Measurements from ENCODE around the gene OR1C1.
"Not testable (repeated sequence)": the region's sequence is repeated elsewhere in the genome, so short reads cannot be mapped to it uniquely, and the experiment has no call there.

The OR1C1 gene

DNA sequence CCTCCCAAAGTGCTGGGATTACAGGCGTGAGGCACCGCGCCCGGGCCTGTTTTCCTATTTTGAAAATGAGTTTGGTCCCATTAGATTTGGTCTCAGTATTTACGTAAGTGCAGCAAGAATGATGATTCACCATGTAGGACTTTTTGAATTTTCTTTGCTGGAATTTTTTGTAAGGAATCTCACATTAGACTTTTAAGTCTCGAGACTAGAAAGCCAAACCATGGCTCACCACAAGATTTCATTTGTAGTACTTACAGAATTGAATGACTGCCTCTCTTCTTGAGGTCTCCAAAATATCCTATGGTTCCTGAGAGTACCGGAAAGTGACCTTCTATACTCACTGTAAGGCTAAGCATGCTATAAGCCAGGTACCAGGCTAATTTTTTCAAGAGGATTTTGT, 12.7 kb downstream of the OR1C1 start (continued):
- TF ChIP-seq, protein P1, sequence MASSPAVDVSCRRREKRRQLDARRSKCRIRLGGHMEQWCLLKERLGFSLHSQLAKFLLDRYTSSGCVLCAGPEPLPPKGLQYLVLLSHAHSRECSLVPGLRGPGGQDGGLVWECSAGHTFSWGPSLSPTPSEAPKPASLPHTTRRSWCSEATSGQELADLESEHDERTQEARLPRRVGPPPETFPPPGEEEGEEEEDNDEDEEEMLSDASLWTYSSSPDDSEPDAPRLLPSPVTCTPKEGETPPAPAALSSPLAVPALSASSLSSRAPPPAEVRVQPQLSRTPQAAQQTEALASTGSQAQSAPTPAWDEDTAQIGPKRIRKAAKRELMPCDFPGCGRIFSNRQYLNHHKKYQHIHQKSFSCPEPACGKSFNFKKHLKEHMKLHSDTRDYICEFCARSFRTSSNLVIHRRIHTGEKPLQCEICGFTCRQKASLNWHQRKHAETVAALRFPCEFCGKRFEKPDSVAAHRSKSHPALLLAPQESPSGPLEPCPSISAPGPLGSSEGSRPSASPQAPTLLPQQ (tag by site-specific recombination; IDR thresholded peaks at IDR 0.05): no peak

DNA sequence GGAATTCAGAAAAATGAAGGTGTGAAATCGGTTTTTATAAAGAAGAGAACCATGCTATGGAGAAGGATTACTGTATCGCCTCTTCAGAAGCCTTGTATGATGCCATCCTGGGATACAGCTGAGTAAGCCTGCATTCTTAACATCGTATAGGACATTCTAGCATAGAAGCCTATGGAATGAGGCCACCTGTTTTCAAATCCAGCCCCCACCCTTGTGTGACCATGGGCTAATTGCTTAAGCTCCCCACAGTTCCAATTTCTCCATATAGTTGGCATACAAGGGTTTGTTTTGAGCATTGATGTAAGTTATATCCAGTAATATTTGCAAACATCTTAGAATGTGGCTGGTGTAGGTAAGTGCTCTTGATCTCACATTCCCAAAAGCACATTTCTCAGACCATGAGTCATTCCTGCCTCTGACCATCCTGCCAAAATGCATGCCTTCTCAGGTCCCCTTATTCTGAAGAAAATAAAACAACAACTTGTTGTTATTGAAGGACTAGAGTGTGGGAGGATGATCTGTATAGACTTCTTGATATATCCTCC, 13.9 kb downstream of the OR1C1 start:
- Histone ChIP-seq H3K9me3 (ENCODE audit: control insufficient read depth, insufficient read depth, low read depth, low read length) (no peaks in the 10 kb centered on the region), H3K4me1 (ENCODE audit: control insufficient read depth, insufficient read depth, low read length) (no peaks in the 10 kb centered on the region), H3K27ac (ENCODE audit: extremely low read depth, low read depth, low read length) (no peak overlapping the region), H3K36me3 (ENCODE audit: control insufficient read depth in 2 of 2, insufficient read depth in 1 of 2, low read length in 2 of 2) (no peaks in the 10 kb centered on the region), H3K4me3 (ENCODE audit: low read depth, low read length) (no peak overlapping the region)
- TF ChIP-seq, protein P2, sequence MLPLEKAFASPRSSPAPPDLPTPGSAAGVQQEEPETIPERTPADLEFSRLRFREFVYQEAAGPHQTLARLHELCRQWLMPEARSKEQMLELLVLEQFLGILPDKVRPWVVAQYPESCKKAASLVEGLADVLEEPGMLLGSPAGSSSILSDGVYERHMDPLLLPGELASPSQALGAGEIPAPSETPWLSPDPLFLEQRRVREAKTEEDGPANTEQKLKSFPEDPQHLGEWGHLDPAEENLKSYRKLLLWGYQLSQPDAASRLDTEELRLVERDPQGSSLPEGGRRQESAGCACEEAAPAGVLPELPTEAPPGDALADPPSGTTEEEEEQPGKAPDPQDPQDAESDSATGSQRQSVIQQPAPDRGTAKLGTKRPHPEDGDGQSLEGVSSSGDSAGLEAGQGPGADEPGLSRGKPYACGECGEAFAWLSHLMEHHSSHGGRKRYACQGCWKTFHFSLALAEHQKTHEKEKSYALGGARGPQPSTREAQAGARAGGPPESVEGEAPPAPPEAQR (tag by site-specific recombination; IDR thresholded peaks at IDR 0.05): no peak
- TF ChIP-seq ZNF514 (tag by site-specific recombination; IDR thresholded peaks at IDR 0.05): no peak
- TF ChIP-seq, protein P3, sequence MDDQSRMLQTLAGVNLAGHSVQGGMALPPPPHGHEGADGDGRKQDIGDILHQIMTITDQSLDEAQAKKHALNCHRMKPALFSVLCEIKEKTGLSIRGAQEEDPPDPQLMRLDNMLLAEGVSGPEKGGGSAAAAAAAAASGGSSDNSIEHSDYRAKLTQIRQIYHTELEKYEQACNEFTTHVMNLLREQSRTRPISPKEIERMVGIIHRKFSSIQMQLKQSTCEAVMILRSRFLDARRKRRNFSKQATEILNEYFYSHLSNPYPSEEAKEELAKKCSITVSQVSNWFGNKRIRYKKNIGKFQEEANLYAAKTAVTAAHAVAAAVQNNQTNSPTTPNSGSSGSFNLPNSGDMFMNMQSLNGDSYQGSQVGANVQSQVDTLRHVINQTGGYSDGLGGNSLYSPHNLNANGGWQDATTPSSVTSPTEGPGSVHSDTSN (CRISPR knock-in tag; IDR thresholded peaks at IDR 0.05): no peak
- TF ChIP-seq ZNF416 (tag by site-specific recombination; IDR thresholded peaks at IDR 0.05): no peak
- TF ChIP-seq SP2 (tag by site-specific recombination; IDR thresholded peaks at IDR 0.05): no peak
- TF ChIP-seq ZNF214 (tag by site-specific recombination; IDR thresholded peaks at IDR 0.05; ENCODE audit: borderline replicate concordance): no peak
- no peak for TF ChIP-seq ZNF596 (tag by site-specific recombination; IDR thresholded peaks at IDR 0.05)
- no peak for TF ChIP-seq ZNF184 (tag by site-specific recombination; IDR thresholded peaks at IDR 0.05)
- TF ChIP-seq ZBTB21 (tag by site-specific recombination; IDR thresholded peaks at IDR 0.05): no peak
- no peak for TF ChIP-seq ZNF341 (tag by site-specific recombination; IDR thresholded peaks at IDR 0.05; ENCODE audit: low read depth)
- TF ChIP-seq ZNF623 (tag by site-specific recombination; IDR thresholded peaks at IDR 0.05): no peak
- no peak for TF ChIP-seq ZNF354C (tag by site-specific recombination; IDR thresholded peaks at IDR 0.05; ENCODE audit: borderline replicate concordance, low read depth)
- no peak for TF ChIP-seq ZNF555 (tag by site-specific recombination; conservative IDR thresholded peaks at IDR 0.05)
- no peak for TF ChIP-seq ZNF174 (tag by site-specific recombination; IDR thresholded peaks at IDR 0.05)
- TF ChIP-seq ZNF112 (tag by site-specific recombination; IDR thresholded peaks at IDR 0.05): no peak
- CTCF ChIA-PET: no interaction called here
- POLR2A ChIA-PET: no interaction called here

DNA sequence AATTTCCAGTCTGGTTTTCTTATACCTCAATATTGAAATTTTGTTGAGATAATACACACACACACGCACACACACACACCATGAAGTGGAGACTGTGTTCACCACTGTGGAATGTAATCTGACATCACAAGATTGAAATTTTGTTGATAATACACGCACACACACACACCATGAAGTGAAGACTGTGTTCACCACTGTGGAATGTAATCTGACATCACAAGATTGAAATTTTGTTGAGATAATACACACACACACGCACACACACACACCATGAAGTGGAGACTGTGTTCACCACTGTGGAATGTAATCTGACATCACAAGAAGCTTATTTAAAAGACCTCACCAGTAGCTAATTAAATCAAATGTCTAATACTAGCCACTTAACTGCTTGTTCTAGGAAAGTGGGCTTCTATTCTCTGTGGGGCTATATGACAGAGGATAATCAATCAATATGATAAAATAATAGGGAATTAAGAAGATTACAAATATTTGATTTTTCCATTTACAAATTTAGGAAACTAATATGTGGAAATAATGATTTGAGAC, 18.1 kb downstream of the OR1C1 start:
- CTCF ChIA-PET; H3K9me3 ChIP-seq (ENCODE audit: control insufficient read depth, insufficient read depth, low read depth, low read length); H3K4me1 ChIP-seq (ENCODE audit: control insufficient read depth, insufficient read depth, low read length); H3K4me3 ChIP-seq (ENCODE audit: low read depth, low read length); POLR2A ChIA-PET; H3K36me3 ChIP-seq (ENCODE audit: control insufficient read depth in 2 of 2, insufficient read depth in 1 of 2, low read length in 2 of 2); H3K27ac ChIP-seq (ENCODE audit: extremely low read depth, low read depth, low read length): not testable (repeated sequence)

DNA sequence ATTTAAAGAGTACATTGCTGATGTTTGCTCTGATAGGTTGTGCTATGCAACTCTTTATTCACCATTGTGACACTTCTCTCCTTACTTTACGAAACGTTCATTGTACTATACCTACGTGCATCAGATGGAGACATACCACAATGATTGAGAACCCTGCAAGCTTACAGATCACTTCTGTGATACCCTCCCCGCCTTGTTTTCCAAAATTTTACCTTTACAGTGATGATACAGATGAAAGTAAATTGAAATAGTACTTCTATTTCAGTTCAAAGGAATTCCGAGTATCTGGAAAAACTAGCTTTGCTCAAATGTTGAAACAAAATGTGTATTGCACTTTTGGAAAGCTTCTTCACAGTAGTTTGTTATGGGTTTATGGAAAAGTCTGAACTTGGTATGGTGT, 18.6 kb downstream of the OR1C1 start:
- Histone ChIP-seq H3K9me3 (ENCODE audit: control insufficient read depth, insufficient read depth, low read depth, low read length) (no peaks in the 10 kb centered on the region), H3K4me3 (ENCODE audit: low read depth, low read length) (no peak overlapping the region), H3K4me1 (ENCODE audit: control insufficient read depth, insufficient read depth, low read length) (no peaks in the 10 kb centered on the region), H3K27ac (ENCODE audit: extremely low read depth, low read depth, low read length) (no peak overlapping the region), H3K36me3 (ENCODE audit: control insufficient read depth in 2 of 2, insufficient read depth in 1 of 2, low read length in 2 of 2) (no peaks in the 10 kb centered on the region)
- ChIA-PET CTCF (interaction anchor here (0.6 kb wide), 1 partner anchor 230 kb away, joined by 4 read pairs; no protein-coding TSS in a partner anchor), POLR2A (no interaction called here)
- TF ChIP-seq, protein P4, sequence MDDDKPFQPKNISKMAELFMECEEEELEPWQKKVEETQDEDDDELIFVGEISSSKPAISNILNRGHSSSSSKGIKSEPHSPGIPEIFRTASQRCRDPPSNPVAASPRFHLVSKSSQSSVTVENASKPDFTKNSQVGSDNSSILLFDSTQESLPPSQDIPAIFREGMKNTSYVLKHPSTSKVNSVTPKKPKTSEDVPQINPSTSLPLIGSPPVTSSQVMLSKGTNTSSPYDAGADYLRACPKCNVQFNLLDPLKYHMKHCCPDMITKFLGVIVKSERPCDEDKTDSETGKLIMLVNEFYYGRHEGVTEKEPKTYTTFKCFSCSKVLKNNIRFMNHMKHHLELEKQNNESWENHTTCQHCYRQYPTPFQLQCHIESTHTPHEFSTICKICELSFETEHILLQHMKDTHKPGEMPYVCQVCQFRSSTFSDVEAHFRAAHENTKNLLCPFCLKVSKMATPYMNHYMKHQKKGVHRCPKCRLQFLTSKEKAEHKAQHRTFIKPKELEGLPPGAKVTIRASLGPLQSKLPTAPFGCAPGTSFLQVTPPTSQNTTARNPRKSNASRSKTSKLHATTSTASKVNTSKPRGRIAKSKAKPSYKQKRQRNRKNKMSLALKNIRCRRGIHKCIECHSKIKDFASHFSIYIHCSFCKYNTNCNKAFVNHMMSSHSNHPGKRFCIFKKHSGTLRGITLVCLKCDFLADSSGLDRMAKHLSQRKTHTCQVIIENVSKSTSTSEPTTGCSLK (tag by site-specific recombination; IDR thresholded peaks at IDR 0.05): no peak
- TF ChIP-seq ZNF501 (tag by site-specific recombination; IDR thresholded peaks at IDR 0.05) (no peak), ZBTB7A (tag by site-specific recombination; IDR thresholded peaks at IDR 0.05; ENCODE audit: low read depth) (no peak)
- TF ChIP-seq, protein P5, sequence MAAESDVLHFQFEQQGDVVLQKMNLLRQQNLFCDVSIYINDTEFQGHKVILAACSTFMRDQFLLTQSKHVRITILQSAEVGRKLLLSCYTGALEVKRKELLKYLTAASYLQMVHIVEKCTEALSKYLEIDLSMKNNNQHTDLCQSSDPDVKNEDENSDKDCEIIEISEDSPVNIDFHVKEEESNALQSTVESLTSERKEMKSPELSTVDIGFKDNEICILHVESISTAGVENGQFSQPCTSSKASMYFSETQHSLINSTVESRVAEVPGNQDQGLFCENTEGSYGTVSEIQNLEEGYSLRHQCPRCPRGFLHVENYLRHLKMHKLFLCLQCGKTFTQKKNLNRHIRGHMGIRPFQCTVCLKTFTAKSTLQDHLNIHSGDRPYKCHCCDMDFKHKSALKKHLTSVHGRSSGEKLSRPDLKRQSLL (tag by site-specific recombination; IDR thresholded peaks at IDR 0.05): no peak
